GM23338 (cell line): ENCODE data around the gene ATP10B. TPM values are rescaled to one million over a fixed set of nuclear protein-coding genes. Genes with fewer than 3 reads are reported as not detected.

Experiments used
- ATAC-seq: fragments of 200-7000 bp; cut with Tn5 transposase; 3 replicates; pipeline ENCODE4 v1.9.1; 2020
- DNase-seq: peaks from one replicate; pipeline ENCODE4 v3.0.0-alpha.2; 2015; ENCODE audit warnings: low spot score
- H2AFZ ChIP-seq: fragments of 200-600 bp; sonication (generic); 2 replicates; pipeline ENCODE4 v1.8.0; 2016; ENCODE audit warnings: antibody characterized with exemption, mild to moderate bottlenecking, moderate library complexity
- H3F3A ChIP-seq: fragments of 200-600 bp; sonication (generic); replicated peaks from 2 replicates; pipeline ENCODE4 v1.8.0; 2017; ENCODE audit warnings: antibody characterized with exemption, mixed run types, low read depth
- H3K27ac ChIP-seq: fragments of 200-600 bp; sonication (generic); 2 replicates; pipeline ENCODE4 v1.6.1; 2016; ENCODE audit warnings: low read depth
- H3K27me3 ChIP-seq: fragments of 200-600 bp; sonication (generic); 2 replicates; pipeline ENCODE4 v1.8.0; 2016; ENCODE audit warnings: mild to moderate bottlenecking, mixed run types, moderate library complexity; ENCODE audit not compliant: insufficient read depth
- H3K36me3 ChIP-seq: fragments of 200-600 bp; sonication (generic); 2 replicates; pipeline ENCODE4 v1.8.0; 2016; ENCODE audit warnings: mild to moderate bottlenecking; ENCODE audit not compliant: insufficient read depth
- H3K4me1 ChIP-seq: fragments of 200-600 bp; sonication (generic); 2 replicates; pipeline ENCODE4 v1.8.0; 2016; ENCODE audit warnings: mild to moderate bottlenecking, moderate library complexity; ENCODE audit not compliant: insufficient read depth
- H3K4me2 ChIP-seq: fragments of 200-600 bp; sonication (generic); 2 replicates; pipeline ENCODE4 v1.7.1; 2017; ENCODE audit warnings: mixed run types
- H3K4me3 ChIP-seq: fragments of 200-600 bp; sonication (generic); 2 replicates; pipeline ENCODE4 v1.6.1; 2016; ENCODE audit warnings: mixed run types
- H3K79me2 ChIP-seq: fragments of 200-600 bp; sonication (generic); replicated peaks from 2 replicates; pipeline ENCODE4 v1.8.0; 2017; ENCODE audit warnings: mild to moderate bottlenecking; ENCODE audit not compliant: insufficient read depth
- H3K9me2 ChIP-seq: fragments of 200-600 bp; sonication (generic); 2 replicates; pipeline ENCODE4 v1.8.0; 2017; ENCODE audit not compliant: insufficient read depth
- H4K20me1 ChIP-seq: fragments of 200-600 bp; sonication (generic); replicated peaks from 2 replicates; pipeline ENCODE4 v1.8.0; 2017; ENCODE audit warnings: mild to moderate bottlenecking; ENCODE audit not compliant: insufficient read depth
- H3K27ac Mint-ChIP-seq: 2 replicates; pipeline ENCODE4 v1.8.0; 2020; ENCODE audit warnings: inconsistent platforms, mild to moderate bottlenecking, moderate library complexity, mixed read lengths
- H3K27me3 Mint-ChIP-seq: 3 replicates; pipeline ENCODE4 v1.8.0; 2022; ENCODE audit warnings: low read depth, mild to moderate bottlenecking, moderate library complexity, mixed read lengths, inconsistent platforms; ENCODE audit not compliant: insufficient read depth, poor library complexity
- H3K36me3 Mint-ChIP-seq: 3 replicates; pipeline ENCODE4 v1.8.0; 2021; ENCODE audit warnings: low read depth, mild to moderate bottlenecking, inconsistent platforms, moderate library complexity, mixed read lengths
- H3K4me1 Mint-ChIP-seq: 3 replicates; pipeline ENCODE4 v1.8.0; 2020; ENCODE audit warnings: mild to moderate bottlenecking, inconsistent platforms, mixed read lengths
- H3K4me3 Mint-ChIP-seq: 3 replicates; pipeline ENCODE4 v1.8.0; 2021; ENCODE audit warnings: moderate library complexity, mild to moderate bottlenecking, inconsistent platforms, mixed read lengths
- H3K9me3 Mint-ChIP-seq: 3 replicates; pipeline ENCODE4 v1.8.0; 2020; ENCODE audit warnings: moderate library complexity, mild to moderate bottlenecking, inconsistent platforms, mixed read lengths
- CREB1 ChIP-seq: fragments of 250-450 bp; sonication (Bioruptor Pico); IDR thresholded peaks from 2 replicates; pipeline ENCODE4 v1.5.0; 2020; ENCODE audit warnings: low read depth, mild to moderate bottlenecking, moderate library complexity
- EZH2 ChIP-seq: fragments of 200-600 bp; sonication (generic); IDR thresholded peaks from one replicate; pipeline ENCODE4 v1.8.0; 2017; ENCODE audit warnings: antibody characterized with exemption, mild to moderate bottlenecking, low read depth; ENCODE audit not compliant: unreplicated experiment
- EZH2phosphoT487 ChIP-seq: fragments of 200-600 bp; sonication (generic); IDR thresholded peaks from one replicate; pipeline ENCODE4 v1.8.1; 2018; ENCODE audit warnings: antibody characterized with exemption; ENCODE audit not compliant: unreplicated experiment
- JUNB ChIP-seq: IDR thresholded peaks from one replicate; pipeline ENCODE4 v1.6.1; 2016; ENCODE audit warnings: antibody characterized with exemption; ENCODE audit not compliant: unreplicated experiment
- NANOG ChIP-seq: IDR thresholded peaks from 2 replicates; pipeline ENCODE4 v1.6.1; 2016; ENCODE audit warnings: antibody characterized with exemption, borderline replicate concordance
- POLR2AphosphoS5 ChIP-seq: IDR thresholded peaks from 2 replicates; pipeline ENCODE4 v1.6.1; 2016; ENCODE audit warnings: antibody characterized with exemption, low read depth
- STAT1 ChIP-seq: IDR thresholded peaks from one replicate; pipeline ENCODE4 v1.6.1; 2016; ENCODE audit warnings: antibody characterized with exemption; ENCODE audit not compliant: unreplicated experiment
- ZNF114 ChIP-seq: fragments of 250-450 bp; sonication (Bioruptor Pico); IDR thresholded peaks from 2 replicates; pipeline ENCODE4 v1.5.0; 2020; ENCODE audit warnings: mild to moderate bottlenecking, moderate library complexity
- ZNF331 ChIP-seq: fragments of 250-450 bp; sonication (Bioruptor Pico); IDR thresholded peaks from 2 replicates; pipeline ENCODE4 v1.5.0; 2020; ENCODE audit warnings: low read depth, mild to moderate bottlenecking, moderate library complexity
- polyA plus RNA-seq: library from polyadenylated mRNA; unstranded; fragments of >200 nt; fragmentation: Nextera tagmentation; extraction: Ambion mirVana; gene quantifications from 2 replicates; pipeline ENCODE4 v1.2.1, GENCODE V29; 2016
- total RNA-seq: library from RNA; depleted of rRNA; stranded (reverse); fragments of >200 nt; shearing (Covaris generic); gene quantifications from 2 replicates; pipeline ENCODE4 v1.2.3, GENCODE V29; 2014
- TF ChIP-seq, protein P1 (sequence below): IDR thresholded peaks from 2 replicates; pipeline ENCODE4 v1.6.1; 2016; ENCODE audit warnings: antibody characterized with exemption
- TF ChIP-seq, protein P2 (sequence below), 2 experiments: fragments of 200-600 bp in 1 of 2; sonication (generic) in 1 of 2; conservative IDR thresholded peaks; 2 replicates each; pipeline versions ENCODE4 v1.5.1 to v1.6.1; 2016 to 2017; ENCODE audit warnings: antibody characterized with exemption in 2 of 2, low read depth in 2 of 2, mild to moderate bottlenecking in 2 of 2, moderate library complexity in 1 of 2
- TF ChIP-seq, protein P3 (sequence below): IDR thresholded peaks from one replicate; pipeline ENCODE4 v1.6.1; 2018; ENCODE audit warnings: antibody characterized with exemption; ENCODE audit not compliant: unreplicated experiment

ATP10B gene
- total and polyA plus RNA-seq, 2 experiments from 2014 or later = 0.11 to 0.14 TPM

DNA sequence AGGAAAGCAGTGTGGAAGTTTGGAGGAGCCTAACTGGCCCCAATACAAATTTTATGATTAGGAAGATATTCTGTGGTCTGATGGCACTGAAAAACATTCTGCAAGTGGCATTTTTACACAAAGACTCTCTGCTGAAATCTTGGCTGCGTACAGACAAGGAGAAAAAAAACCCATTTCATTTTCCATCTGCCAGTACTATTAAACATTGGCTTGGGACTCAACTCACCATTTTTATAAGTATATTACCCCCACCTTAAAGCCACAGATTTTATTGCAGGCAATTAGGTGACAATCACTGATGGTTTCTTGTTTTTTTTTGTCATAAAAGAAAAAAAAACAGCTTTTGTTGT, 223.4 kb downstream of the ATP10B start (continued):
- TF ChIP-seq EZH2phosphoT487 (no peak), STAT1 (no peak)
- TF ChIP-seq, protein P1, sequence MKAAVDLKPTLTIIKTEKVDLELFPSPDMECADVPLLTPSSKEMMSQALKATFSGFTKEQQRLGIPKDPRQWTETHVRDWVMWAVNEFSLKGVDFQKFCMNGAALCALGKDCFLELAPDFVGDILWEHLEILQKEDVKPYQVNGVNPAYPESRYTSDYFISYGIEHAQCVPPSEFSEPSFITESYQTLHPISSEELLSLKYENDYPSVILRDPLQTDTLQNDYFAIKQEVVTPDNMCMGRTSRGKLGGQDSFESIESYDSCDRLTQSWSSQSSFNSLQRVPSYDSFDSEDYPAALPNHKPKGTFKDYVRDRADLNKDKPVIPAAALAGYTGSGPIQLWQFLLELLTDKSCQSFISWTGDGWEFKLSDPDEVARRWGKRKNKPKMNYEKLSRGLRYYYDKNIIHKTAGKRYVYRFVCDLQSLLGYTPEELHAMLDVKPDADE = no peak
- TF ChIP-seq, protein P2, sequence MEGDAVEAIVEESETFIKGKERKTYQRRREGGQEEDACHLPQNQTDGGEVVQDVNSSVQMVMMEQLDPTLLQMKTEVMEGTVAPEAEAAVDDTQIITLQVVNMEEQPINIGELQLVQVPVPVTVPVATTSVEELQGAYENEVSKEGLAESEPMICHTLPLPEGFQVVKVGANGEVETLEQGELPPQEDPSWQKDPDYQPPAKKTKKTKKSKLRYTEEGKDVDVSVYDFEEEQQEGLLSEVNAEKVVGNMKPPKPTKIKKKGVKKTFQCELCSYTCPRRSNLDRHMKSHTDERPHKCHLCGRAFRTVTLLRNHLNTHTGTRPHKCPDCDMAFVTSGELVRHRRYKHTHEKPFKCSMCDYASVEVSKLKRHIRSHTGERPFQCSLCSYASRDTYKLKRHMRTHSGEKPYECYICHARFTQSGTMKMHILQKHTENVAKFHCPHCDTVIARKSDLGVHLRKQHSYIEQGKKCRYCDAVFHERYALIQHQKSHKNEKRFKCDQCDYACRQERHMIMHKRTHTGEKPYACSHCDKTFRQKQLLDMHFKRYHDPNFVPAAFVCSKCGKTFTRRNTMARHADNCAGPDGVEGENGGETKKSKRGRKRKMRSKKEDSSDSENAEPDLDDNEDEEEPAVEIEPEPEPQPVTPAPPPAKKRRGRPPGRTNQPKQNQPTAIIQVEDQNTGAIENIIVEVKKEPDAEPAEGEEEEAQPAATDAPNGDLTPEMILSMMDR (conservative IDR thresholded peaks at IDR 0.05; ENCODE audit: low read depth in 2 of 2) = no peak

DNA sequence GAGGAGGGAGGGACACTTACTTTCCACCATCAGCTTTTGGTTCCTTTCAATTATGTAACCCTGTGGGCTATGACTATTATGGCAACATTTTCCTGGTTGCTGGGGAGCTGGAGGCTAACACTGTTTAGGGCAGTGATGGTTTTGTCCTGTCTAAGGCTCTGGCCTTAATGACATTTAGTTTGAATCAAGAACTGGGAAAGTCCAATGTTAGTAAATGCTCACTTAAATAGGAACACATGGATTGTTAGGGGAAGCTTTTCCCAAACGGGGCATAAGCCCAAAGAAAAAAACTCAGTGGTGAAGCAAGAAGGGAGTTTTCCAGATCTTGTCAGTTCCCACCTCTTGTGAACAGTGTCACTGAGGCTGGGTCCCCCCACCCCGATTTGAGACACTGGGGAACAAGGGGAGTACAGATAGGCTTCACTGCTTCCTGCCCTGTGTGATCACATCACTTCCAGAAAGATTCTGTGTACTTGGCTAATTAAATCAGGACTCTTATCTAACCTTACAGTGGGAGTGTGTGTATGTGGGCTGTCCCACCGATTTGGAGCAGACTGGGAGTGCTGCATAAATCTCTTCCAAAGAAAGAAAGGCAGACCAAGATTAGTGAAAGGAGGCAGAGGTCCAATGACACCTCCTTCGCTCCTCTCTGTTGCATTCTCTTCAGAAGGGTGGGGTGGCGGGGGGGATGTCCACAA, 223.9 kb downstream of the ATP10B start:
- Histone ChIP-seq H3K4me2 (no peak overlapping the region), H4K20me1 (no peaks in the 10 kb centered on the region), H3K4me1 (0 out of 2 replicates have a peak, but pooled peaks cover 7% of the 10 kb centered on the region), H3K4me3 (no peak overlapping the region), H2AFZ (peak overlapping the region; percentile 69; the same call in 1 of the 2 replicates), H3K27me3 (no peaks in the 10 kb centered on the region), H3K27ac (no peak overlapping the region), H3K36me3 (no peaks in the 10 kb centered on the region), H3K9me2 (peaks cover 4% of the 10 kb centered on the region), H3F3A (no peaks in the 10 kb centered on the region), H3K79me2 (no peaks in the 10 kb centered on the region)
- H3K36me3 Mint-ChIP-seq = no peaks in the 10 kb centered on the region
- TF ChIP-seq ZNF114 (CRISPR knock-in tag) = no peak
- TF ChIP-seq POLR2AphosphoS5 = no peak
- TF ChIP-seq, protein P2 (conservative IDR thresholded peaks at IDR 0.05; ENCODE audit: low read depth in 2 of 2) = no peak
- TF ChIP-seq EZH2phosphoT487 = no peak
- no peak for TF ChIP-seq EZH2
- no peak for TF ChIP-seq NANOG
- TF ChIP-seq ZNF331 (CRISPR knock-in tag) = no peak
- no peak for TF ChIP-seq STAT1
- TF ChIP-seq JUNB = no peak
- TF ChIP-seq, protein P3, sequence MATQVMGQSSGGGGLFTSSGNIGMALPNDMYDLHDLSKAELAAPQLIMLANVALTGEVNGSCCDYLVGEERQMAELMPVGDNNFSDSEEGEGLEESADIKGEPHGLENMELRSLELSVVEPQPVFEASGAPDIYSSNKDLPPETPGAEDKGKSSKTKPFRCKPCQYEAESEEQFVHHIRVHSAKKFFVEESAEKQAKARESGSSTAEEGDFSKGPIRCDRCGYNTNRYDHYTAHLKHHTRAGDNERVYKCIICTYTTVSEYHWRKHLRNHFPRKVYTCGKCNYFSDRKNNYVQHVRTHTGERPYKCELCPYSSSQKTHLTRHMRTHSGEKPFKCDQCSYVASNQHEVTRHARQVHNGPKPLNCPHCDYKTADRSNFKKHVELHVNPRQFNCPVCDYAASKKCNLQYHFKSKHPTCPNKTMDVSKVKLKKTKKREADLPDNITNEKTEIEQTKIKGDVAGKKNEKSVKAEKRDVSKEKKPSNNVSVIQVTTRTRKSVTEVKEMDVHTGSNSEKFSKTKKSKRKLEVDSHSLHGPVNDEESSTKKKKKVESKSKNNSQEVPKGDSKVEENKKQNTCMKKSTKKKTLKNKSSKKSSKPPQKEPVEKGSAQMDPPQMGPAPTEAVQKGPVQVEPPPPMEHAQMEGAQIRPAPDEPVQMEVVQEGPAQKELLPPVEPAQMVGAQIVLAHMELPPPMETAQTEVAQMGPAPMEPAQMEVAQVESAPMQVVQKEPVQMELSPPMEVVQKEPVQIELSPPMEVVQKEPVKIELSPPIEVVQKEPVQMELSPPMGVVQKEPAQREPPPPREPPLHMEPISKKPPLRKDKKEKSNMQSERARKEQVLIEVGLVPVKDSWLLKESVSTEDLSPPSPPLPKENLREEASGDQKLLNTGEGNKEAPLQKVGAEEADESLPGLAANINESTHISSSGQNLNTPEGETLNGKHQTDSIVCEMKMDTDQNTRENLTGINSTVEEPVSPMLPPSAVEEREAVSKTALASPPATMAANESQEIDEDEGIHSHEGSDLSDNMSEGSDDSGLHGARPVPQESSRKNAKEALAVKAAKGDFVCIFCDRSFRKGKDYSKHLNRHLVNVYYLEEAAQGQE = no peak
- TF ChIP-seq, protein P1 = no peak
- no peak for TF ChIP-seq CREB1 (CRISPR knock-in tag)
- no peaks in the 10 kb centered on the region for H3K9me3 Mint-ChIP-seq
- no peak overlapping the region for H3K27ac Mint-ChIP-seq
- no peaks in the 10 kb centered on the region for H3K27me3 Mint-ChIP-seq
- H3K4me1 Mint-ChIP-seq = peaks cover 13% of the 10 kb centered on the region; the same call in 2 of the 3 replicates
- H3K4me3 Mint-ChIP-seq = no peak overlapping the region
- ATAC-seq = no peak
- no peak for DNase-seq
